Limb (tissue), 2 donors: ENCODE data around the gene CCT8L2.
"Not testable (repeated sequence)": the region's sequence is repeated elsewhere in the genome, so short reads cannot be mapped to it uniquely, and the experiment has no call there.

Experiments used
- DNase-seq, 2 donors: peaks; one replicate each; pipeline ENCODE4 v3.0.0-alpha.2; 2016; ENCODE audit errors: extremely low spot score in 2 of 2

Gene CCT8L2

DNA sequence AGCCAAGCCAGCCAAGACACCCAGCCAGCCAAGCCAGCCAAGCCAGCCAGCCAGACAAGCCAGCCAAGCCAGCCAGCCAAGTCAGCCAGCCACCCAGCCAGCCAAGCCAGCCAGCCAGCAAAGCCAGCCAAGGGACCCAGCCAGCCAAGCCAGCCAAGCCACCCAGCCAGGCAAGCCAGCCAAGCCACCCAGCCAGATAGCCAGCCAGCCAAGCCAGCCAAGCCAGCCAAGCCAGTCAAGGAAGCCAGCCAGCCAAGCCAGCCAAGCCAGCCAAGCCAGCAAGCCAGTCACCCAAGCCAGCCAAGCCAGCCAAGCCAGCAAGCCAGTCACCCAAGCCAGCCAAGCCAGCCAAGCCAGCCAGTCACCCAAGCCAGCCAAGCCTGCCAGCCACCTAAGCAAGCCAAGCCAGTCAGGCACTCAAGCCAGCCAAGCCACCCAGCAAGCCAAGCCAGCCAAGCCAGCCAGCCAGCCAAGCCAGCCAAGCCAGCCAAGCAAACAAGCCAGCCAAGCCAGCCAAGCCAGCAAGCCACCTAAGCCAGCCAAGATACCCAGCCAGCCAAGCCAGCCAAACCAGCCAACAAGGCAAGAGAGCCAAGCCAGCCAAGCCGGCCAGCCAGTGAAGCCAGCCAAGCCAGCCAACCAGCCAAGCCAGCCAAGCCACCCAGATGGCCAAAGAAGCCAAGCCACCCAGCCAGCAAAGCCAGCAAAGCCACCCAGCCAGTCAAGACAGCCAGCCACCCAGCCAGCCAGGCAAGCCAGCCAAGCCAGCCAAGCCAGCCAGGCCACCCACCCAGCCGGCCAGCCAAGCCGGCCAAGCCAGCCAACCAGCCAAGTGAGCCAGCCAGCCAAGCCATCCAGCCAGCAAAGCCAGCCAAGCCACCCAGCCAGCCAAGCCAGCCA is 33.3 kb downstream of the CCT8L2 start:
- DNase-seq: no peak

DNA sequence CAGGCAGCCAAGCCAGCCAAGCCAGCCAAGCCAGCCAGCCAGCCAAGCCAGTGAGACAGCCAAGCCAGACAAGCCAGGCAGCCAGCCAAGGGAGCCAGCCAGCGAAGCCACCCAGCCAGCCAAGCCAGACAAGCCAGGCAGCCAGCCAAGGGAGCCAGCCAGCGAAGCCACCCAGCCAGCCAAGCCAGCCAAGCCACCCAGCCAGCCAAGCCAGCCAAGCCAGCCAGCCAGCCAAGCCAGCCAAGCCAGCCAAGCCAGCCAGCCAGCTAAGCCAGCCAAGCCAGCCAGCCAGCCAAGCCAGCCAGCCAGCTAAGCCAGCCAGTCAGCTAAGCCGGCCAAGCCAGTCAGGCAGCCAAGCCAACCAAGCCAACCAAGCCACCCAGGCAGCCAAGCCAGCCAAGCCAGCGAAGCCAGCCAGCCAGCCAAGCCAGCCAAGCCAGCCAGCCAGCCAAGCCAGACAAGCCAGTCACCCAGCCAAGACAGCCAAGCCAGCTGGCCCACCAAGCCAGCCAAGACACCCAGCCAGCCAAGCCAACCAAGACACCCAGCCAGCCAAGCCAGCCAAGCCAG is 34.1 kb downstream of the CCT8L2 start:
- DNase-seq: not testable (repeated sequence)

DNA sequence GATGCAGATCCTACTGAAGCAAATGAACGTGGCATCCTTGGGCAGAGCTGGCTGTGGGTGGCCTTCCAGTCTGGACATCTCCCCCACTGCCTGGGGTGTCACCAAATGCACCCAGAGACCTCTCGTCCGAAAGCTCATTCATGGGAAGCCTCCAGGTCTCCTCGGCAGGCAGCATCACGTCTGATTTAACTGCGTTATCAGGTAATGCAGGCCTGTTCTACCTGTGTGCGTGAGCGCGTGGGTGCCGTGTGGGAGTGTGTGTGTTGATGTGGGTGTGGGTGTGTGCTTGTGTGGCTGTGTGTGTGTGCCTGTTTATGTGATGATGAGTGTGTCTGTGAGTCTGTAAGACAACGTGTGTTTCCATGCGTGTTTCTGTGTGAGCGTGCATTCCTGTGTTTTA is 35.1 kb downstream of the CCT8L2 start:
- not testable (repeated sequence) for DNase-seq

DNA sequence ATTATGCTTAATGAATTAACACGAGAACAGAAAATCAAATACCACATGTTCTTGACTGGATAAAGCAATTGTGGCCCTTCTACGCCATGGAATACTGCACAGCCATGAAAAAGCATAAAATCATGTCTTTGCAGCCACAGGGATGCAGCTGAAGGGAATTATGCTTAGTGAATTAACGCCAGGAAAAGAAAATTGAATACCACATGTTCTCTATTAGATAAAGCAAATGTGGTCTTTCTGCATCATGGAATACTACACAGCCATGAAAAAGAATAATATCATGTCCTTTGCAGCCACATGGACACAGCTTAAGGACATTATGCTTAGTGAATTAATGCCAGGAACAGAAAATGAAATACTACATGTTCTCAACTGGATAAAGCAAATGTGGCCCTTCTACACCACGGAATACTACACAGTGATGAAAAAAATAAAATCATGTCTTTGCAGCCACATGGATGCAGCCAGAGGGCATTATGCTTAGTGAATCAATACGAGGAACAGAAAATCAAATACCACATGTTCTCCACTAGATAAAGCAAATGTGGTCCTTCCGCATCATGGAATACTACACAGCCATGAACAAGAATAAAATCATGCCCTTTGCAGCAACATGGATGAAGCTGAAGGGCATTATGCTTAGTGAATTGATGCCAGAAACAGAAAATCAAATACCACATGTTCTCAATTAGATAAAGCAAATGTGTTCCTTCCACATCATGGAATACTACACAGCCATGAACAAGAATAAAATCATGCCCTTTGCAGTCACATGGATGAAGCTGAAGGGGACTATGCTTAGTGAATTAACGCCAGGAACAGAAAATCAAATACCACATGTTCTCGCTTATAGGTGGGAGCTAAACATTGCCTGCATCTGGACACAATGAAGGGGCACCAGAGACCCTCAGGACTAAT is 37.3 kb downstream of the CCT8L2 start:
- not testable (repeated sequence) for DNase-seq

DNA sequence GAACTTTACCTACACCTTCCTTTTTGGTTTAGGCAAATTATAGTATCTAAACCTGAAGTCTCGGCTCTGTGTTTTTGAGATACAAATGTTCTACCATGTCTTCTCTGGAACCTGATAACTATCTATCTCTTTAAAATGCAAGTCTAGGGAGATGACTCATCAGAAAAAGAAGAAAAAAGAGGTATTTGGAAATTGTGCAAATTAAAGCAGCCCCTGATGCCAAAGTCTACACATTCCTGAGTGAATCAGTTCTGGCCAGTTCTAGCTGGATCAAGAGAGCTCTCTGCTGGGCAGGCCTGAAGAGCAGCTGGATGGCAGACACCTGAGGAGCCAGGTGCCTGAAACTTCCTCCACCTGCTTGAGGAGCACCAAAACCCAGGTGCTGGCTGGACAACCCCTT is 49.3 kb downstream of the CCT8L2 start:
- DNase-seq: not testable (repeated sequence)
